GM12891 (cell line): Measurements from ENCODE around the gene SPATA32.

ENCODE experiments used
- DNase-seq: peaks from one replicate; pipeline ENCODE4 v3.0.0; 2011; ENCODE audit warnings: low spot score; ENCODE audit not compliant: insufficient read length
- FAIRE-seq: peaks from 2 replicates; lab custom pipeline; 2011; peaks lifted over from hg19 to GRCh38; lab: Jason Lieb, UNC
- PAX5 ChIP-seq: IDR thresholded peaks from 2 replicates; pipeline ENCODE4 v1.6.1; 2011; ENCODE audit warnings: low read length, moderate library complexity, mild to moderate bottlenecking; ENCODE audit not compliant: insufficient read depth, severe bottlenecking
- POLR2A ChIP-seq: IDR thresholded peaks from 2 replicates; pipeline ENCODE4 v1.6.1; 2011; ENCODE audit warnings: low read depth, low read length, control low read depth
- POLR2AphosphoS5 ChIP-seq: IDR thresholded peaks from 2 replicates; pipeline ENCODE4 v1.6.1; 2011; ENCODE audit warnings: low read depth, low read length, control low read depth
- POU2F2 ChIP-seq: IDR thresholded peaks from 2 replicates; pipeline ENCODE4 v1.6.1; 2011; ENCODE audit warnings: low read depth, mild to moderate bottlenecking, control low read depth, low read length, moderate library complexity
- SPI1 ChIP-seq: IDR thresholded peaks from 2 replicates; pipeline ENCODE4 v1.6.1; 2011; ENCODE audit warnings: low read depth, low read length, control low read depth
- TAF1 ChIP-seq: IDR thresholded peaks from 2 replicates; pipeline ENCODE4 v1.6.1; 2011; ENCODE audit warnings: low read depth, low read length, control low read depth

The SPATA32 gene

GRCh38 chr17:45286286-45286685 lies 24.4 kb upstream of the SPATA32 start:
- DNase-seq: no peak
- TF ChIP-seq PAX5 (no peak), POLR2AphosphoS5 (peak; percentile 56; the same call in 1 of the 2 replicates)
- no peak for FAIRE-seq

GRCh38 chr17:45284176-45285140 lies 22.6 kb upstream of the SPATA32 start:
- no peak for DNase-seq
- FAIRE-seq: peak; percentile 64
- TF ChIP-seq TAF1 (no peak), POLR2A (no peak), PAX5 (no peak), POU2F2 (no peak), POLR2AphosphoS5 (no peak), SPI1 (no peak)

- DNase-seq (no peak), FAIRE-seq (no peak)
- no peak for TF ChIP-seq POU2F2
- TF ChIP-seq POLR2AphosphoS5: no peak
- TF ChIP-seq POLR2A: no peak
- no peak for TF ChIP-seq TAF1
- TF ChIP-seq PAX5: no peak
- no peak for TF ChIP-seq SPI1
Measured at GRCh38 chr17:45283711-45284110, 21.8 kb upstream of the SPATA32 start.

- TF ChIP-seq POLR2AphosphoS5 (no peak), POLR2A (0 out of 2 replicates have a peak, but pooled peaks have one; percentile 9)
- FAIRE-seq (no peak), DNase-seq (no peak)
Measured at GRCh38 chr17:45282683-45283644, 21.1 kb upstream of the SPATA32 start.

GRCh38 chr17:45279898-45280297 lies 18.0 kb upstream of the SPATA32 start:
- FAIRE-seq (no peak), DNase-seq (no peak)
- TF ChIP-seq POLR2A: no peak

GRCh38 chr17:45277992-45278391 lies 16.1 kb upstream of the SPATA32 start:
- no peak for FAIRE-seq
- no peak for DNase-seq
- TF ChIP-seq PAX5 (no peak), TAF1 (no peak), POLR2AphosphoS5 (no peak), POLR2A (no peak)

- peak; percentile 98 for FAIRE-seq
- TF ChIP-seq SPI1 (no peak), PAX5 (no peak), TAF1 (no peak), POLR2A (no peak), POLR2AphosphoS5 (no peak), POU2F2 (no peak)
- peak; percentile 67 for DNase-seq
Measured at GRCh38 chr17:45277216-45277849, 15.4 kb upstream of the SPATA32 start.

- TF ChIP-seq POLR2AphosphoS5 (no peak), TAF1 (no peak), POLR2A (no peak), POU2F2 (no peak), SPI1 (no peak), PAX5 (no peak)
- DNase-seq (no peak), FAIRE-seq (peak; percentile 52)
Measured at GRCh38 chr17:45276031-45276430, 14.1 kb upstream of the SPATA32 start.

- no peak for DNase-seq
- TF ChIP-seq TAF1 (no peak), PAX5 (no peak), POLR2AphosphoS5 (no peak), POLR2A (no peak; the same call in 1 of the 2 replicates), POU2F2 (no peak), SPI1 (no peak)
- no peak for FAIRE-seq
Measured at GRCh38 chr17:45274033-45274432, 12.1 kb upstream of the SPATA32 start.
